Mammary epithelial cell (primary cell): ENCODE measurements around the gene FAM216B.

ENCODE experiments used
- CTCF ChIP-seq, 2 donors: IDR thresholded peaks in 1 of 2; conservative IDR thresholded peaks in 1 of 2; 2 replicates each; pipeline ENCODE4 v1.5.1; 2011 to 2012; ENCODE audit warnings: inconsistent platforms in 2 of 2, low read length in 2 of 2, mild to moderate bottlenecking in 2 of 2, control low read depth in 1 of 2, low read depth in 1 of 2; ENCODE audit not compliant: insufficient read depth in 1 of 2; ENCODE audit errors: extremely low read depth in 1 of 2
- EZH2 ChIP-seq: IDR thresholded peaks from 2 replicates; pipeline ENCODE4 v1.6.1; 2012; ENCODE audit warnings: low read length, inconsistent platforms, borderline replicate concordance

DNA sequence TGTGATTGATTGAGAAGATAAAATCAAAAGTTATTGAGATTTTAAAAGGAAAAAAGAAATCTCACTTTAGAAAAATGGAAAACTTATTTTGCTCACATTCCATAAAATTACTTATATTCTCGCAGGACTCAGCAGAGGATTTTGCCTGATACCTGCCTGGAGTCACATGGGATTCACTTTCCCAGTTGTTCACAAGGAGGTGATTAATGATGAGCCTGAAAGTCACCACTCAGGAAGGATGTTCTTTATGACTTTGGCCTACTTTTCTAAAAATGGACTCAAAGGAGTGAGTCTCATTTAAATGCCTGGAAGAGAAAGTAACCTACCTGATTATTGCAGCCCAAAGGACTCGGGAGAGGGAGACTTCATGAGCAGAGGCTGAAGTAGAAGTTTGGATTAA lies 34.5 kb upstream of the FAM216B start:
- TF ChIP-seq CTCF (conservative IDR thresholded peaks at IDR 0.05 in 1 of 2, IDR thresholded peaks at IDR 0.05 in 1 of 2; ENCODE audit: extremely low read depth in 1 of 2, insufficient read depth in 1 of 2, low read depth in 1 of 2, low read length in 2 of 2) (no peak), EZH2 (no peak)
